Measurements from ENCODE around the gene KIAA1328. TPM values are rescaled to one million over a fixed set of nuclear protein-coding genes. Genes with fewer than 3 reads are reported as not detected.

Gene KIAA1328
- total and polyA plus RNA-seq, 4 donors: 0.95 to 7.4 (median 2.9) TPM

DNA sequence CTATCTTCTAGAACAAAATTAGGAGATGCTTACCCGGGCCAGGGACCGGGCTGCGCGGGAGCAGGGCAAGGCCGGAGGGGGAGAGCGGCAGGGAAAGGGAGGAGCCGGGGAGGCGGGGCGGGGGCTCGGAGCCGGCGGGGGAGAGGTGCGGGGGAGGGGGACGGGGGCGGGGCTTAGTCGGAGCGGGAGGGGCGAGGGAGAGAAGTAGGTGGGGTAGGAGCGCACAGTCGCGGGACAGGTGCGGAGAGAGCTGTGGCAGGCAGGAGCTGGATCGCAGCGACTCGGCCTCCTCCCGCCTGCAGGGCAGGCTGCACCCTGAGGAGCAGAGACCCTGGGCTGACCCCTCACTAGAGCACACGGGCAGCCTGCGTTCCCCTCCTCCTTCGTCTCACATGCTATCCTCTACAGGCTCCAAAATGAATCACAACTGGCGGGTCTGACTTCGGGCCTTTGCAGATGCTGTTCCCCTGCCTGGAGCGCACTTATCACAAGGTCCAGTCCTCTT, 446.4 kb downstream of the KIAA1328 start:
- H3K9ac ChIP-seq (ENCODE audit: low read depth in 1 of 2, low read length in 2 of 2): no peak overlapping the region

DNA sequence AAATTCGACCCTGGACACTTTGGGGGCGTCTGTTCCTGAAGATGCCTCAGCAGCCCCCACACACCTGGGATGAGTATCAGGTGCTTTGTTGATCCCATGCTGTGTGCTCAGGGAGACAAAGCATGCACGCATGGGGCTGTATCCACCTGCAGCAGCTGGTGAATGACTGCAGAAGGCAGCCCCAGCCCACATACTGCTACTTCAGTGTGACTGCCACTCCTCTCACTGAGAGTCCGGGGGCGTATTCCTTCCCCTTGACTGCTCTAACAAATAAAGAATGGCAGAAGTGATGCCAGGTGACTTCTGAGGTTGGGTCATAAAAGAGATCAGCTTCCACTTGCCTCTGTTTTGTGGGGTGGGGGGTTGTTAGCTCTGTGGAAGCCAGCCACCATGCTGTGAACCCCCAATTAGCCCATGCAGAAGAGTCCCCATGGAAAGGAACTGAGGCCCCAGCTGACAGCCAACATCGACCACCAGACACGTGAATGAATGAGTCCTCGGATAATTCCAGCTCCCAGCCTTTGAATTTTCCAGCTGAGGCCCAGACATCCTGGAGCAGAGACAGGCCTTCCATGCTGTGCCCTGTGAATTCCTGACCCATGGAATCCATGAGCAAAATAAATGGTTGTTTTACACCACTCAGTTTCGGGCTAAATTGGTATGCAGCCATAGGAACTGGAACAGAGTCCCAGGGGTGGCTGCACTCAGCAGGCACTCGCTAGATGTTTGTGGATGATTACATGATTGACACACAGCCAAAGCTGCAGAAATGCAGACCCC, 447.4 kb downstream of the KIAA1328 start:
- Histone ChIP-seq H3K36me3 (ENCODE audit: control insufficient read depth in 4 of 4, insufficient read depth in 3 of 4, low read depth in 1 of 4, low read length in 3 of 4) (no peaks in the 10 kb centered on the region), H3K4me1 (ENCODE audit: control insufficient read depth in 4 of 4, insufficient read depth in 4 of 4, low read length in 3 of 4) (peaks cover 0 to 3% (median 0%) of the 10 kb centered on the region in 4 donors), H3K27me3 (ENCODE audit: control insufficient read depth in 4 of 4, insufficient read depth in 4 of 4, low read length in 3 of 4) (peaks cover 0 to 9% (median 0%) of the 10 kb centered on the region in 4 donors), H3K9me3 (ENCODE audit: control insufficient read depth in 4 of 4, low read length in 3 of 4) (no peaks in the 10 kb centered on the region), H3K27ac (ENCODE audit: low read depth in 1 of 2, low read length in 2 of 2) (no peak overlapping the region), H3K9ac (ENCODE audit: low read depth in 1 of 2, low read length in 2 of 2) (no peak overlapping the region), H3K4me3 (ENCODE audit: low read depth in 1 of 3, low read length in 3 of 3) (no peak overlapping the region)
- no peak for DNase-seq (ENCODE audit: low spot score)
- WGBS: 75% methylated on average over 10 of the region's 10 CpGs
- TF ChIP-seq, protein P1, sequence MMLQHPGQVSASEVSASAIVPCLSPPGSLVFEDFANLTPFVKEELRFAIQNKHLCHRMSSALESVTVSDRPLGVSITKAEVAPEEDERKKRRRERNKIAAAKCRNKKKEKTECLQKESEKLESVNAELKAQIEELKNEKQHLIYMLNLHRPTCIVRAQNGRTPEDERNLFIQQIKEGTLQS (IDR thresholded peaks at IDR 0.05): no peak
- TF ChIP-seq FOXA1 (IDR thresholded peaks at IDR 0.05) (no peak), TAF1 (conservative IDR thresholded peaks at IDR 0.05) (no peak), HNF4G (IDR thresholded peaks at IDR 0.05) (no peak), YY1 (IDR thresholded peaks at IDR 0.05) (no peak), FOXA2 (IDR thresholded peaks at IDR 0.05) (no peak), RXRA (IDR thresholded peaks at IDR 0.05) (no peak), NR2F2 (IDR thresholded peaks at IDR 0.05) (no peak), JUND (IDR thresholded peaks at IDR 0.05) (no peak), GABPA (IDR thresholded peaks at IDR 0.05 in 1 of 2, conservative IDR thresholded peaks at IDR 0.05 in 1 of 2) (no peak)
- TF ChIP-seq, protein P2, sequence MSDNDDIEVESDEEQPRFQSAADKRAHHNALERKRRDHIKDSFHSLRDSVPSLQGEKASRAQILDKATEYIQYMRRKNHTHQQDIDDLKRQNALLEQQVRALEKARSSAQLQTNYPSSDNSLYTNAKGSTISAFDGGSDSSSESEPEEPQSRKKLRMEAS (IDR thresholded peaks at IDR 0.05): no peak
- TF ChIP-seq, protein P3, sequence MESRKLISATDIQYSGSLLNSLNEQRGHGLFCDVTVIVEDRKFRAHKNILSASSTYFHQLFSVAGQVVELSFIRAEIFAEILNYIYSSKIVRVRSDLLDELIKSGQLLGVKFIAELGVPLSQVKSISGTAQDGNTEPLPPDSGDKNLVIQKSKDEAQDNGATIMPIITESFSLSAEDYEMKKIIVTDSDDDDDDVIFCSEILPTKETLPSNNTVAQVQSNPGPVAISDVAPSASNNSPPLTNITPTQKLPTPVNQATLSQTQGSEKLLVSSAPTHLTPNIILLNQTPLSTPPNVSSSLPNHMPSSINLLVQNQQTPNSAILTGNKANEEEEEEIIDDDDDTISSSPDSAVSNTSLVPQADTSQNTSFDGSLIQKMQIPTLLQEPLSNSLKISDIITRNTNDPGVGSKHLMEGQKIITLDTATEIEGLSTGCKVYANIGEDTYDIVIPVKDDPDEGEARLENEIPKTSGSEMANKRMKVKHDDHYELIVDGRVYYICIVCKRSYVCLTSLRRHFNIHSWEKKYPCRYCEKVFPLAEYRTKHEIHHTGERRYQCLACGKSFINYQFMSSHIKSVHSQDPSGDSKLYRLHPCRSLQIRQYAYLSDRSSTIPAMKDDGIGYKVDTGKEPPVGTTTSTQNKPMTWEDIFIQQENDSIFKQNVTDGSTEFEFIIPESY (IDR thresholded peaks at IDR 0.05): no peak

More for the DNA sequence above, 446.4 kb downstream of the KIAA1328 start:
- no peak for TF ChIP-seq HNF4A (conservative IDR thresholded peaks at IDR 0.05)
- TF ChIP-seq, protein P2 (IDR thresholded peaks at IDR 0.05): no peak
- TF ChIP-seq YY1 (IDR thresholded peaks at IDR 0.05): no peak
- no peak for TF ChIP-seq RAD21 (IDR thresholded peaks at IDR 0.05)
- no peak for TF ChIP-seq NR2F2 (IDR thresholded peaks at IDR 0.05)
- no peak for TF ChIP-seq HNF4G (IDR thresholded peaks at IDR 0.05)
- no peak for TF ChIP-seq GABPA (IDR thresholded peaks at IDR 0.05 in 1 of 2, conservative IDR thresholded peaks at IDR 0.05 in 1 of 2)
- TF ChIP-seq, protein P3 (IDR thresholded peaks at IDR 0.05): no peak
- no peak for TF ChIP-seq JUND (IDR thresholded peaks at IDR 0.05)
- TF ChIP-seq, protein P1 (IDR thresholded peaks at IDR 0.05): no peak
- no peak for TF ChIP-seq SP1 (IDR thresholded peaks at IDR 0.05)
- Histone ChIP-seq H3K36me3 (ENCODE audit: control insufficient read depth in 4 of 4, insufficient read depth in 3 of 4, low read depth in 1 of 4, low read length in 3 of 4) (no peaks in the 10 kb centered on the region), H3K27ac (ENCODE audit: low read depth in 1 of 2, low read length in 2 of 2) (no peak overlapping the region), H3K9me3 (ENCODE audit: control insufficient read depth in 4 of 4, low read length in 3 of 4) (no peaks in the 10 kb centered on the region), H3K4me3 (ENCODE audit: low read depth in 1 of 3, low read length in 3 of 3) (no peak overlapping the region), H3K27me3 (ENCODE audit: control insufficient read depth in 4 of 4, insufficient read depth in 4 of 4, low read length in 3 of 4) (peaks cover 0 to 9% (median 0%) of the 10 kb centered on the region in 4 donors), H3K4me1 (ENCODE audit: control insufficient read depth in 4 of 4, insufficient read depth in 4 of 4, low read length in 3 of 4) (peaks cover 0 to 3% (median 0%) of the 10 kb centered on the region in 4 donors)
- 19% methylated on average over 32 of the region's 32 CpGs for WGBS
- no peak for DNase-seq (ENCODE audit: low spot score)
